ENCODE measurements around the gene PITX1. TPM values are rescaled to one million over a fixed set of nuclear protein-coding genes. Genes with fewer than 3 reads are reported as not detected.

The PITX1 gene
- total RNA-seq, 1 experiment from 2014 or later = 31.0 TPM

DNA sequence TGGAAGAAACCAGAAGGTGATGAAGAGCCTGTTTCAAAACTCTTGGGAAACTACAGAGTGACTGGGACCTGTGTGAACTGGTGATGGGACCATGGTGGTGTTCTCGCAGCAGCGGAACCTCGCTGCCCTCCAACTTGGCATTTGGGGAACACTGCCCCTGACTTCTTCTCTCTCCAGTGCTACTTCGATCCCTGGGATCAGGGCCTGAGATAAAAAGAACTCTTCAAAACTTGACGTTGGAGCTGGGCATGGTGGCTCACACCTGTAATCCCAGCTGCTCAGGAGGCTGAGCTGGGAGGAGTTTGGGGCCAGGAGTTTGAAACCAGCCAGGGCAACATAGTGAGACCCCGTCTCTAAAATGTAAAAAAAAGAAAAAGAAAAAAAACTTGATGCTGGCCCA lies 18.1 kb downstream of the PITX1 start (continued):
- TF ChIP-seq ZFX (IDR thresholded peaks at IDR 0.05) (no peak), EZH2 (IDR thresholded peaks at IDR 0.05) (no peak)
- TF ChIP-seq, protein P1, sequence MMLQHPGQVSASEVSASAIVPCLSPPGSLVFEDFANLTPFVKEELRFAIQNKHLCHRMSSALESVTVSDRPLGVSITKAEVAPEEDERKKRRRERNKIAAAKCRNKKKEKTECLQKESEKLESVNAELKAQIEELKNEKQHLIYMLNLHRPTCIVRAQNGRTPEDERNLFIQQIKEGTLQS (IDR thresholded peaks at IDR 0.05) = no peak

DNA sequence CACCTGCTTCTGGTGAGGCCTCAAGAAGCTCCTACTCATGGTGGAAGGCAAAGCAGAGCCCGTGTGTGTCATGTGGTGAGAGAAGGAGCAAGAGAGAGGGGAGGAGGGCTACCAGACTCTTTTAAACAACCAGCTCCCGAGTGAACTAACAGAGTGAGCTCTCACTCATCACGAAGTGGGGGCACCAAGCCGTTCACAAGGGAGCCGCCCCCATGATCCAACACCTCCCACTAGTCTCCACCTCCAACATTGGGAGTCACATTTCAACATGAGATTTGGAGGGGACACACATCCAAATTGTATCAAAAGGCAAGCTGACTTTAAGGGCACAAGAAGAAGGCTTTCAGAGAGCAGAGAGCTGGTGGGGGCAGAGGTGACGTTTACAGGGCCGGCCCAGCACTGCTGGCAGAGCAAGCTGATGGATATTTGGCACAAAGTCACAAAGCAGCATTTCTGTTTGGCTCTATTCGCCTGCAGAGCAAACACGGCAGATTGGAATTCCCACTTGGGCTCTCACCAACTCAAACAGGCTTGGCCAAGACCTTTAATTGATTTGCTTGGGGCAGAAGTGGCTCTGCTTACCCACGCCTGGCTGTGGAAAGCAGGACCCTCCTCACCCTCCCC lies 20.0 kb downstream of the PITX1 start:
- no peaks in the 10 kb centered on the region for H3K79me2 ChIP-seq (ENCODE audit: insufficient read depth, low read length)
- TF ChIP-seq FOSL1 (IDR thresholded peaks at IDR 0.05; ENCODE audit: low read depth) = no peak
- TF ChIP-seq TCF7L2 (IDR thresholded peaks at IDR 0.05; ENCODE audit: borderline replicate concordance, extremely low read depth, insufficient read depth, insufficient read length) = no peak
- no peak for TF ChIP-seq EGR1 (IDR thresholded peaks at IDR 0.05; ENCODE audit: low read depth)
- TF ChIP-seq, protein P2, sequence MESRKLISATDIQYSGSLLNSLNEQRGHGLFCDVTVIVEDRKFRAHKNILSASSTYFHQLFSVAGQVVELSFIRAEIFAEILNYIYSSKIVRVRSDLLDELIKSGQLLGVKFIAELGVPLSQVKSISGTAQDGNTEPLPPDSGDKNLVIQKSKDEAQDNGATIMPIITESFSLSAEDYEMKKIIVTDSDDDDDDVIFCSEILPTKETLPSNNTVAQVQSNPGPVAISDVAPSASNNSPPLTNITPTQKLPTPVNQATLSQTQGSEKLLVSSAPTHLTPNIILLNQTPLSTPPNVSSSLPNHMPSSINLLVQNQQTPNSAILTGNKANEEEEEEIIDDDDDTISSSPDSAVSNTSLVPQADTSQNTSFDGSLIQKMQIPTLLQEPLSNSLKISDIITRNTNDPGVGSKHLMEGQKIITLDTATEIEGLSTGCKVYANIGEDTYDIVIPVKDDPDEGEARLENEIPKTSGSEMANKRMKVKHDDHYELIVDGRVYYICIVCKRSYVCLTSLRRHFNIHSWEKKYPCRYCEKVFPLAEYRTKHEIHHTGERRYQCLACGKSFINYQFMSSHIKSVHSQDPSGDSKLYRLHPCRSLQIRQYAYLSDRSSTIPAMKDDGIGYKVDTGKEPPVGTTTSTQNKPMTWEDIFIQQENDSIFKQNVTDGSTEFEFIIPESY (IDR thresholded peaks at IDR 0.05; ENCODE audit: extremely low read depth, insufficient replicate concordance, low read length) = no peak
- TF ChIP-seq, protein P3, sequence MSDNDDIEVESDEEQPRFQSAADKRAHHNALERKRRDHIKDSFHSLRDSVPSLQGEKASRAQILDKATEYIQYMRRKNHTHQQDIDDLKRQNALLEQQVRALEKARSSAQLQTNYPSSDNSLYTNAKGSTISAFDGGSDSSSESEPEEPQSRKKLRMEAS (IDR thresholded peaks at IDR 0.05) = no peak
- BruUV-seq (replicated peaks) = no TSS peak
- no peak overlapping the region for H3K4me2 ChIP-seq (ENCODE audit: low read length)
- no peaks in the 10 kb centered on the region for H4K20me1 ChIP-seq (ENCODE audit: insufficient read depth)
- H3K36me3 ChIP-seq (ENCODE audit: control insufficient read depth in 1 of 2, insufficient read depth in 2 of 2, low read length in 2 of 2) = no peaks in the 10 kb centered on the region
- no peaks in the 10 kb centered on the region for H3K4me1 ChIP-seq (ENCODE audit: control insufficient read depth in 1 of 2, insufficient read depth in 2 of 2, low read length in 2 of 2)
- no peaks in the 10 kb centered on the region for H3K9me2 ChIP-seq (ENCODE audit: insufficient read depth)
- ChIA-PET CTCF (no interaction called here), POLR2A (no interaction called here), RAD21 (ENCODE audit: low non-redundant PET in 1 of 2, low total read pairs in 2 of 2, uncharacterized antibody in 2 of 2, unreplicated experiment in 2 of 2) (no interaction called here)
- H3K9me3 ChIP-seq (ENCODE audit: control insufficient read depth in 1 of 2, insufficient read depth in 1 of 2, low read depth in 1 of 2, low read length in 2 of 2) = no peaks in the 10 kb centered on the region
- ATAC-seq = no peak
- no peak overlapping the region for H3K27ac ChIP-seq (ENCODE audit: low read depth, low read length)
- H3K4me3 ChIP-seq (replicated peaks in 1 of 2; ENCODE audit: low read depth in 1 of 2, low read length in 2 of 2) = no peak overlapping the region
- H3K9ac ChIP-seq (ENCODE audit: low read length) = no peak overlapping the region
- no peak overlapping the region for H2AFZ ChIP-seq (ENCODE audit: low read depth, low read length, poor library complexity, severe bottlenecking)
- no peak for DNase-seq (ENCODE audit: low read depth, low spot score)
- intact Hi-C loops (cut with micrococcal nuclease) = no loop called here
- H3K27me3 ChIP-seq (ENCODE audit: insufficient read depth, low read length) = no peaks in the 10 kb centered on the region
